ENCODE measurements around the gene LSM7.

Gene LSM7

DNA sequence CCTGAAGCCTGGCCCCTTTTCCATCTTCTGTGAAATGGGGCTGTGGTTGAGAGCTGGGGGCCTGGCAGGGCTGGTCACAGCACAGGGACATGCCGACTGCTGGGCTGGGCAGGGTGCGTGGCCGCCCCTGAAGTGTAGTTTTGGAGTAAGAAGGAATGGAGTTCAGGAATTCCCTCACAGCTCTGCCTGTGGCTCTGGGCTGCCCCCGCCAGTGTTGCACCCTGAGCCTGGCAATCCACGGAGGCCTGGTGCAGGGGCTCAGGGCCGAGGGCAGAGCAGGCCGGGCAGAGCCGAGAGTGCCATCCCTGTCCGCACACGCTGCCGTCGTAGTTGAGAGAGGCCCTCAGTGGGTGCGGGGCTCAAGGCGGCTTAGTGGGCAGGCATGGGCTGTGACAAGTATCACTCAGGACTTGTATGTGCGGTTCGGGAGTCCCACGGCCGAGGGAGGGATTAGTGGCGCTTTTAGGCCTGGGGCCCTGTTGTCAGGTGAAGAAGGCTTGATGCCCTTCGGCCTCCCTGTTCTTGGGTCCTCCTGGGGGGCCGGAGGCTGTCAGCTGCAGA, 9.7 kb upstream of the LSM7 start:
- DNase-seq, result no peak

DNA sequence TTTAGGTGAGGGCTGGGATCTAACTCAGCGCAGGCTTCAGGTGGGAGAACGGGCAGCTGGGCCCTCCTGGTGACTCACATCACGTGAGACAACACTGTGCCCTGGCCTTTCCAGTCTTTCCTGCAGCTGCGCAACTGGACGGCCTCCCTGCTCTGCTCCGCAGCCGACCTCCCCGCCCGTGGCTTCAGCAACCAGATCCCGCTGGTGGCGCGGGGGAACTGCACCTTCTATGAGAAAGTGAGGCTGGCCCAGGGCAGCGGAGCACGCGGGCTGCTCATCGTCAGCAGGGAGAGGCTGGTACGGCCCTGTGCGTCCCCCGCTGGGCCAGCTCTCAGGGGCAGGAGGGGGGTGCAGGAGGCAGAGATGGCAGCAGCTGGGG, 8.9 kb upstream of the LSM7 start:
- DNase-seq, result peak in 1 of 2 donors; percentile 40

DNA sequence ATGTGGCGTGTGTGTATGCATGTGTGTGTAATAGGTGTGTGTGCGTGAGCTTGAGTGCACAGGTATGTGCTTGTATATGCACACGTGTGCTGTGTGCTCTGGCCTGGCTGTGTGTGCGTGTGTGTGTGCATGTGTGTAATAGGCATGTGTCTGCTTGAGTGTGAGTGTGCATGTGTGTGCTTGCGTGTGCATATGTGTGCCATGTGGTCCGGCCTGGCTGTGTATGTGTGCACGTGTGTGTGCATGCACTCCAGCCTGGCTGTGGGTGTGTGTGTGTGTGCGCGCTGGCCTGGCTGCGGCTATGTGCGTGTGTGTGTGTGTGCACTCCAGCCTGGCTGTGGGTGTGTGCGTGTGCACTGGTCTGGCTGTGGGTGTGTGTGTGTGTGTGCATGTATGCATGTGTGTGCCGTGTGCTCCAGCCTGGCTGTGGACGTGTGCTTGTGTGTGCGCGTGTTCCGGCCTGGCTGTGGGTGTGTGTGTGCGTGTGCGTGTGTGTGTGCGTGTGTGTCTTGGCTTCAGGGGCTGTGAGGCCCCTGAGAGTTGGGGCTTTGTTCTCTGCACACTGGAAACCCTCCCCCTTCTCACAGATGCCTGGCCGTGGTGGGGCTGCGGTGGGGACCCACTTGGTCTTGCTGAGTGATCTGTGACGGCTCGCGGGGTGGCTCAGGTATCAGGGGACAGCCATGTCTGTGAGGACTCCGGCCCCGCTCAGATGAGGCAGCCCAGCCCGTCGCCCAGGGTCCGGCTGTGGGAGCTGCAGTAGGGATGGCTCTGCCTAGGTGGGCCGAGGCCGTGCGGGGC, 8.3 kb upstream of the LSM7 start:
- DNase-seq, result no peak

DNA sequence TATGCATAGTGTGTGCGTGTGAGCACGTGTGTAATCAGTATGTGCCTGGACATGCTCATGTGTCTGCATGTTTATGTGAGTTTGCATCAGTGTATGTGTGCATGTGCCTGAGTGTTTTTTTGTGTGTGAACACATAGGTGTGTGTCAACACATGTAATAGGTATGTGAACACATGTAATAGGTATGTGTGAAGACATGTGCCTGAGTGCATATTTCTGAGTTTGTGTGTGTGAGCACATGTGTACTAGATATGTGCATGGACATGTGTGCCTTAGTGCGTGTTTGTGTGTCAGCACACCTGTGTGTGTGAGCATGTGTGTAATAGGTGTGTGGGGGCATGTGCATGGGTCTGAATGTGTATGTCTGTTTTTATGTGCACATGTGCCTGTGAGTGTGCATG, 7.5 kb upstream of the LSM7 start:
- no peak for DNase-seq

DNA sequence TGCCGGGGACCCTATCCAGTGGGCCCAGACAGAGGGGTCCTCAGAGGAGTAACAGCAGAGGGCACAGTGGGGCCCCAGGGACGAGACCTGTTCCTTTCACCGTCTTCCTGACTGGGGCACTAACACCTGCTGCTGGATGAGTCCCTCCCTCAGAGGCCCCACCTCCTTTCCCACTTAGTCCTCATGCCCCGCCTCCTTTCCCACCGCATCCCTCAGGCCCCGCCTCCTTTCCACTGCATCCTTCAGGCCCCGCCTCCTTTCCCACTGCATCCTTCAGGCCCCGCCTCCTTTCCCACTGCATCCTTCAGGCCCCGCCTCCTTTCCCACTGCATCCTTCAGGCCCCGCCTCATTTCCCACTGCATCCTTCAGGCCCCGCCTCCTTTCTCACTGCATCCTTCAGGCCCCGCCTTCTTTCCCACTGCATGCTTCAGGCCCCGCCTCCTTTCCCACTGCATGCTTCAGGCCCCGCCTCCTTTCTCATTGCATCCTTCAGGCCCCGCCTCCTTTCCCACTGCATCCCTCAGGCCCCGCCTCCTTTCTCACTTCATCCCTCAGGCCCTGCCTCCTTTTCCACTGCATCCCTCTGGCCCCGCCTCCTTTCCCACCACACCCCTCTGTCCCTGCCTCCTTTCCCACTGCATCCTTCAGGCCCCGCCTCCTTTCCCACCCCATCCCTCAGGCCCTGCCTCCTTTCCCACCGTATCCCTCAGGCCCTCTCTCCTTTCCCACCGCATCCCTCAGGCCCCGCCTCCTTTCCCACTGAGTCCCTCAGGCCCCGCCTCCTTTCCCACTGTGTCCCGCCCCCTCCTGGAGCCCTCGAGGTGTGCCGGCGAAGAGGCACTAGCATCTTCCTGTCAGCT, 6.8 kb upstream of the LSM7 start:
- DNase-seq, result no peak

DNA sequence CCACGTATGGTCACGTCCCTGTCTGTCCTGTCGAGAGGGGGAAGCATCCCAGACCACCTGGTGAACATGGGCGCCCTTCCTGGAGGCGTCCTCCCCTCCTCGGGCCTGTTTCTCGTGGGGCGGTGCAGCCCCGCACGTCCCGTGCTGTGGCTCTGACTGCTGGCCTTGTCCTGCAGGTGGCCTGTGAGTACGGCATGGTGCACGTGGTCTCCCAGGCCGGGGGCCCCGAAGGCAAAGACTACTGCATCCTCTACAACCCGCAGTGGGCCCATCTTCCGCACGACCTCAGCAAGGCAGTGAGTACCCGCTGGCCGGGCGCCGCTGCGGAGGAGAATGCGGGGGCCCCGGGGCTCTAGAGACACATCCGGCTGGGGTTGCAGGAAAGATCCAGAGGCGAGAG, 6.0 kb upstream of the LSM7 start:
- no peak for DNase-seq

DNA sequence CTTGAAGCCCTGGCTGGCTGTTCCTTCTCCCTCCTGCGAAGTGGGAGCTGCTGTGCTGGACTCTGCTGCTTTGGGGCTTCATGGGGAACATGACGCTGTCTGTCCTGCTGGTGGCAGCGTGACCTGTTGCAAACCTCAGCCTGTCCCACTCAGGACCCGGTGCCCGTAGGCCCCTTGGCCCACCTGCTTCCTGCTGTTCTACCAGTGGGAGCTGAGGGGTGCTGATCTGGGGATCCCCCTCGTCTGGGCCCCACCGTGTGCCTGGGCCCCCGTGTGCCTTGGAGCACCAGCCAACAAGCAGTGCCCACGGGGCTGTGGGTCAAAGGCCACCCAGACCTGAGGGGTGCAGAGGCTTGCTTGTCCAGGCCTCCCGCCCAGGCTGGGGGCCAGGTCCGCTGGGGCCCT, 5.4 kb upstream of the LSM7 start:
- DNase-seq, result no peak

DNA sequence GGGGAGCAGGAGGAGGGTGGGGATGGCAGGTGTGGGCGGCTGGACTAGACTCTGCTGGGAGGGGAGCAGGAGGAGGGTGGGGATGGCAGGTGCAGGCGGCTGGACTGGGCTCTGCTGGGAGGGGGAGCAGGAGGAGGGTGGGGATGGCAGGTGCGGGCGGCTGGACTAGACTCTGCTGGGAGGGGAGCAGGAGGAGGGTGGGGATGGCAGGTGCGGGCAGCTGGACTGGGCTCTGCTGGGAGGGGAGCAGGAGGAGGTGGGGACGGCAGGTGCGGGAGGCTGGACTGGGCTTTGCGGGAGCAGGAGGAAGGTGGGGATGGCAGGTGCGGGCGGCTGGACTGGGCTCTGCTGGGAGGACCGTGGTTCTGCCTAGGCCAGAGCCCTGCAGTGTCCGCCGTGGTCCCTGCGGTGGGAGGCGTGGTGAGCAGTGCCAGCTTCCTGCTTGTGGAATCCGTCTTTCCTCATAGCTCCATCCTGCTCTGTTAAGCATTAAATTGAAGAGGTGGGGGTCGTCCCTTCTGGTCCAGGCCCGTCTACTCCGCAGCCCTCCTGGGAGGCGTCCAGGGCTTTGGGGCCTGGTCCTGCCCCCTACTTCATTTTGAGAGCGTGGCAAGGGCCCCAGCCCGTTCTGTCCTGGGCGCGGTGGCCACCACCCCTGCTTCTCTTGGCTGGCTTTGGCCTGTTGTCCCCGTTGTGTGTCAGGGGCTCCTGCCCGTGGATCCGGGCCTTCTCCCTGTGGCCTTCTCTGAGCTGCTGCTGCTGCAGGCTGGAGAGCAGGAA, 4.8 kb upstream of the LSM7 start:
- no peak for DNase-seq

DNA sequence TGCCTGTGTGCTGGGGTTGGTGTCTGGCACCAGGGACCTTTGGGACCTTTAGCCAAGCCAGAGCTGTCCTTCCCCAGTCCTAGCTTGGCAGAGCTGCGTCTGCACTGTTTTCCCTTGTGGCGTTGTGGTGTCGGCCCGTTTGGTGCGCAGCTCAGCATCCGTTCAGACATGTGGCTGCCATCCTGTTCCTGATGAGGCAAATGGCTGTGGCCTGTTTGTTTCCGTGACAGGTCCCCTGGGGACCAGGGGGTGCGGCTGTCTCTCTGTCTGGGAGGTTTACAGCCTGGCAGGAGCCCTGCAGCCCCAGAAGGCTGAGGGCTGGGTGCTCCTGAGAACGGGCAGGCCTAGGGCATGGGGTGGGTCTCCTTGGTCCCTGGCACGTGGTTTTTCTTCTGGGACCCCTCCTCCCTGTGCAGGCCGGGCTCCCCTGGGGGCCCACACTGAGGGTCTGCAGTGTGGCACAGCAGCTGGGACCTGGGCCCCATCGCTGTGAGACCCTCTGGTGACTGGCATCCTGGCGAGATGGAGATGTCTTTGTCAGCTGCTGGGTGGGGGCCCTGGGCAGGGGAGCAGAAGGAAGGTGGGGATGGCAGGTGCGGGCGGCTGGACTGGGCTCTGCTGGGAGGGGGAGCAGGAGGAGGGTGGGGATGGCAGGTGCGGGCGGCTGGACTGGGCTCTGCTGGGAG, 4.1 kb upstream of the LSM7 start:
- DNase-seq, result no peak

DNA sequence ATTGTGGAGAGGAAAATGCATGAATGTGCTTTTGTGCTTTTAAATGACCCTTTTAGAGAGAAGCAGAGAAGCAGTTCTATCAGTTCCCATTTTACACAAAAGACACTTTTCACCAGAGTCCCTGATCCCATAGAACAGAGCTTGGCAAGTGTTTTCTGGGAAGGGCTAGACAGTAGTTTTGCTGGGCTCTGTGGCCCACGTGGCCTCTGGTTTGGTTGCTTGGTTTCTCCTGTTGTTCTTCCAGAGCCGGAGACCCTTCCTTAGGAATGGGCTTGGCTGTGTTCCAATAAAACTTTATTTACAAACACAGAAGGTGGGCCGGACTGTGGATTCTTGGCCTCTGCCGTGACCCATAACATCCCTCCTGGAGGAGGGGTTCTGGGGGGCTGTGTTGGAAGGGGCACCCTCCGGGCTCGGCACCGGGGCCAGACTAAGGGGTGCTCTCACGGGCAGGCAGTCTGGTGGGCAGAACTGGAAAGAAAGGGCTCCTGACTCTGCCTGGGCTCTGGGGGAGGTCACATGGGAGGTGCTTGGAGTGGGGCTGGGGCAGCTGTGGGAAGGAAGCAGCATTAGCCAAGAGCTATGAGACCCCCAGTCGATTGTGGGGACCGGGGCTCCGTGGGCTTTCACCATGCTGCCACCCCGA, 3.3 kb upstream of the LSM7 start:
- DNase-seq, result peak; percentile 33 to 71

DNA sequence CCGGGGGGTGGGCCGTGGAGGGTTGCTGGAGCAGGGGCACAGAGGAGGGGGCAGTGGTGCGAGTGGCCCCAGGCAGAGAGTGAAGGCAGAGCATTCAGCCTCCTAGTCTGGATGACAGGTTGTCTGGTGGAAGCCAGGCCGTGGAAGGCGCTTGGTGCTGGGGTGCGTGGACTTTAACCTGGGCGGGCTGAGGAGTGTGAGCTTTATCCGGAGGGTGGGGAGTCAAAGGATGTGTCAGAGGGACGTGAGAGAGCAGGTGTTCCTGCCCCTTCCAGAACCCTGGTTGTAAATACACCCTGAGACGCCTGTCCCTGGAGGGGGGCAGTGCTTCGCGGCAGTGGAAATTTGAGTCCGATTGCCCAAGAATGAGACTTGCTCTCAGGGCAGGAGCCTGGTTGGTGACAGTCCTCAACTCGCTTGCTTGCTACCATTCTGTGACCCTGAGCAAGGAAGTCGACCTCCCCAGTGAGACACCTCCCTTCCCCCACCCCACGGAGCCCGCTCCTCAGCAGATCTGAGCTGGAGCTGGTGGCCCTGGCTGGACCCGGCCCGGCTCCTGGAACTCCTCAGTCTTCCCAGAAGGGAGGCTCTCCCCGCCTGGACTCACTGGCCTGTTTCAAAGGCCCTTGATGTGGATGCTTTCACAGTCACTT, 2.4 kb upstream of the LSM7 start:
- no peak for DNase-seq

DNA sequence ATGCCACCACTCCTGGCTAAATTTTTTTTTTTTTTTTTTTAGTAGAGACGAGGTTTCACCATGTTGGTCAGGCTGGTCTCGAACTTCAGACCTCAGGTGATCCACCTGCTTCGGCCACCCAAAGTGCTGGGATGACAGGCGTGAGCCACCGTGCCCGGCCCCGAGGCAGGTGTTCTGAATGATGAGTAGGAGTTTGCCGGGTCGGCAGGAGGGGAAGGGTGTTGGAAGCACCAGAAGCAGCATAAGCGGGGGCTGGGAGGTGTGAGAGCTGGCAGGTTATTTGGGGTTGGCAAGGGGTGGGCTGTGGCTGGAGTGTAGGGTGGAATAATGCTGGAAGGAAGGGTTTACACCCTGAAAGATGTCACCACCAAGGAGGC, 1.9 kb upstream of the LSM7 start:
- no peak for DNase-seq

DNA sequence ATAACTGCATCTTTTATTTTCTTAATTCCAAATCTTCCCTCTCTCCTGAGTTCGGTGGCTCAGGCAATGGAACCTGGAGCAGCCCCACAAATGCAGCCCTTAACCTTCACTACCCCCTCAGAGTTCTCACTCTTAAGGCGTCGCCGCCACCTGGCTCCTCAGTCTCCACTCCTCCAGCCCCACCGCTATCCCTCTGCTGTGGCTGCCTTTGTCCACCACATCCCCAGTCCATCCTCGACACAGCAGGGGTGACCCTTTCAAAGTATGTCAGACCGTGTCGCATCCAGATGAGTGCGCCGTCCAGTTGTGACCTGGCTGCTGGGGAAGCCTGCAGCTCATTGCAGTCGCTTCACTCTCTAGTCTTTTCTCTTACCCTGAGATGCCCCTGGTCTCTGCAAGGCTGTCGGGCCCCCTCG, 1.1 kb upstream of the LSM7 start:
- DNase-seq, result no peak

DNA sequence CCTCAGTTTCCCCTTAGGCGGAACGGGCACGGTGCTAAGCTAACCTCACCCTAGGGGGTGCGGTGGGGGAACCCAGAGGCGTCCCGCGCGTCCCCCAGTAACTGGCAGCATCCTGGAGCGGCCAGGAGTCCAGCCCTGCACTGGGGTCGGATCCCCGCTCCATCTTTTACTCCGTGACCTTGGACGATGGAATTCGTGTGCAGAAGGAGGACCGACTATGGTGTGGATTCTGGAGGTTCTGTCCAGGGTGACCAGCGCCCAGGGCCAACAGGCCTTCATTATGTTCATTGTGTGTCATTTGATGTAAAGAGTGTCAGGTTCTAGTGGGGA, 728 bp upstream of the LSM7 start:
- no peak for DNase-seq

DNA sequence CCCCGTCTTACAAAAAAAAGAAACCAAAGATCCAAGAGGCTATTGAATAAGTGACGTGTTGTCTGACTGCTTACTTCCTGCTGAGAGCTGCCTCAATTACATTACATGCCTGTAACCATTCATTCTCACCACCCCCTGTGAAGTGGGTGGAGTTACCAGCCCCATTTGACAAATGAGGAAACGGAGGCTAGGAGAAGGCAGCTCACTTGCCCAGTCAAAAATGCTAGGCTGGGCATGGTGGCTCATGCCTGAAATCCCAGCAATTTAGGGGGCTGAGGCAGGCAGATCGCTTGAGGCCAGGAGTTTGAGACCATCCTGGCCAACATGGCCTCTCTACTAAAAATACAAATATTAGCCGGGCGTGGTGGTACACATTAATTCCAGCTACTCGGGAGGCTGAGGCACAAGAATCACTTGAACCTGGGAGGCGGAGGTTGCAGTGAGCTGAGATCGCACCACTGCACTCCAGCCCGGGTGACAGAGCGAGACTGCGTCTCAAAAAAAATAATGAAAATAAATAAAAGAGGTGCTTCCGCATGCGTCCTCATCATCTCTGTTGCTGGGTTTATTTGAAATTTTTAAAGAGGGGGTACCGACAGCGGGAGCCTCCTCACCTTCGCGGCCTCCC, 499 bp downstream of the LSM7 start:
- peak in 1 of 2 donors; percentile 22 for DNase-seq

DNA sequence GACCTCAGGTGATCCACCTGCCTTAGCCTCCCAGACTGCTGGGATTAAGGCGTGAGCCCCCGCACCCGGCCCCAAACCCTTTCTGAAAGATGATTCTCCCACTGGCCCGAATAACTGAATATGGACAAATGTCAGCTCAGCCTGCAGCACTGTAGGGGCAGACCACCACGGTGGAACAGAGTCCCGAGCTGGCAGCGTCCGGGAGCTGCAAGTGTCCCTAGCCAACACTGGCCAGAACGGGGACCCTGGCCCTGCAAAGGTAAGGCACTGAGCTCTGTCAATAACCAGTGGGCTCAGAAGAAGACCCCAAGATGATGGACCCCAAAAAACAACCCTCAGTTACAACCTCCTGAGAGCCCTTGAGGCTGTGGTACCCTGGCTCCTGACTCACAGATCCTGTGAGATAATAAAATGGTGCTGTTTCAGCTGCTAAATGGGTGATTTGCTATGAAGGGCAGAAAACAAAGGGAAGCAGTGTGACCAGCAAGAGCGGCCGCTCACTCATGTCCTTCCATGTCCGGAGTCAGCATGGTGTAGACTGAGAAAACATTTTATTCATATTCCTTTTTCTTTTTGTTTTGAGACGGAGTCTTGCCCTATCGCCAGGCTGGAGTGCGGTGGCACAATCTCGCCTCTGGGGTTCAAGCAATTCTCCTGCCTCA, 1.6 kb downstream of the LSM7 start:
- no peak for DNase-seq

DNA sequence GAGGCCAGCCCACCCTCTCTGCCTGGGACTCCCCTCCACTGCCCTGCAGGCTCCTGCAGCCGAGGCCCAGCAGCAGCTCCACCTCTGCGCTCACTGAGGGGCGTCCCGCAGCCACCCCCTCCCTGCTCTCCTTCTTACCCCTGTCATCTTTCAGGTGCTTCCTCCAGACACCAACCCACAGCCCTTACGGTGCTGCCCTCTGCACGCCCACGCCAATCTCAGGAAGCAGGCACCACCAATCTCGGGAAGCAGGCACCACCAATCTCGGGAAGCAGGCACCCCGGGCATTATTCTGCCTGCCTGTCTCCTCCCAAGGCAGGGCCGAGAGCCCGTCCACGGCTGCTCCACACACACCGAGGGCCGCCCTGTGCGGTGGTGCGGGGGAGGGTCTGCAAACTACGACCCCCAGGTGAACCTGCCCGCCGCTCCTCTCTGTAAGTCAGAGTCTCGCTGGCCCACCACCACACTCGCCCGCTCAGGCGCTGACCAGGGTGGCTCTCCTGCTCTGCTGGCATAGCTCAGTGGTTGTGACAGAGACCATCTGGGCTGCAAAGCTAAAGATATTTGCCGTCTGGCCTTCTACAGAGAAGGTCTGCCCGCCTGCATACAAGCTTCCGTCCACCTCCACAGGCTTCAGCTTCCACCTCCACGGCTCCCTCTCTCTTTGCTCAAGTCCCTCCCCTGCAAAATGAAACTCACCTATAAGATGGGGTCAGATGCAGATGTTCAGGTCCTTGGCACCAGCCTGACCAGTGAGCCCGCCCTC, 2.9 kb downstream of the LSM7 start:
- no peak for DNase-seq

DNA sequence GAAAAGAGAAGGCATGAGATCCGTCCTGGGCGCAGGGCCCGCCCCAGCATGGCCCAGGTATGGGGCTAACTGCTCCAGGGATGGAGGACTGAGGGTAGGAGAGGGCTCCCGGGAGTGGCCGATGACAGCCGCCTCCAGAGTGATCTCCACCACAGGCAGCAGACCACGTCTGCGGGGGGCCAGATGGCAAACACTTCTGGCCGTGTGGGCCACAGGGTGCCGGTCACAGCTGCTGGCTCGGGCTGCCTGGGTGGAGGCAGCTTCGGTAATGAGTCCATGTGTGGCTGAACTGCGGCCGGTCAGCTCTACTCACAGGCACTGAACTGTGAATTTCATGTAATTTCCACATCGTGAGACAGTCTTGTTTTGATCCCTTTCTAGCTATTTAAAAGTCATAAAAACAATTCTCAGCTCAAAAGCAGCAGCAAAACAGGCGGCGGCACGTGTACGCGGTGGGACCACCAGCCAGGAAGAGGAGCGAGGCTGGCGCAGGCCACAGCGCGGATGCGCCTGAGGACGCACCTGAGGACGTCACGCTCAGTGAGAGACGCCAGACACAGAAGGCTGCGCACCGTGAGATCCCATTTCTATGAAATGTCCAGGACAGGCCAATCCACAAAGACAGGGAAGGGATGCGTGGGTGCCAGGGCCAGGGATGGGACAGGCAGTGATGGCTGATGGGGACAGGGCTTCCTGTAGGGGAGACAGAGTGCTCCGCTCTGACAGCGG, 4.0 kb downstream of the LSM7 start:
- DNase-seq, result no peak

DNA sequence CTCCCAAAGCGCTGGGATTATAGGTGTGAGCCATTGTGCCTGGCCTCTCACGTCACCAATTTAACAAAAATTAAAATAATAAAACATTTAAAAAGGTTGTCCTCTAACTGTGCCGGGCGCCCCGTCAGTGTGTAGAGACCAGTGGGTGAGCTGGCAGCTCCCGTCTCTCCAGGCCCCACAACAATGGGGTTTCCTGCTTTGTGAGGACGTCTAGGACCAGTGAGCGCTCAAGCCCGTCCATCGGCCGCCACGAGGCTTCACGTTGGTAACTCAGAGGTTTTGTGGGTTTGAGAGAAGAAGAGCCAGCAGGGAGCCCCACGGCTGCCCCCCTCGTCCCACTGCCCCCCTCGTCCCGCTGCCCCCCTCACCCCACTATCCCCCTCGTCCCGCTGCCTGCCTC, 4.7 kb downstream of the LSM7 start:
- no peak for DNase-seq
